Neutrophil (primary cell): ENCODE results near the gene PKP1.

Experiments used
- H3K27ac ChIP-seq: fragments of 200-600 bp; sonication (generic); 2 replicates; pipeline ENCODE4 v1.5.1; 2016; ENCODE audit warnings: mild to moderate bottlenecking, moderate library complexity
- H3K27me3 ChIP-seq: fragments of 200-600 bp; sonication (generic); 2 replicates; pipeline ENCODE4 v1.6.0; 2016; ENCODE audit warnings: mild to moderate bottlenecking
- H3K36me3 ChIP-seq: fragments of 200-600 bp; sonication (generic); 2 replicates; pipeline ENCODE4 v1.5.1; 2017
- H3K4me1 ChIP-seq, 2 experiments: fragments of 200-600 bp in 1 of 2; sonication (generic) in 1 of 2; 1 replicate in 1 of 2; 2 replicates in 1 of 2; pipeline versions ENCODE4 v1.5.1 to v1.6.1; 2013 to 2016; ENCODE audit warnings: low read depth in 1 of 2, low read length in 1 of 2, mild to moderate bottlenecking in 1 of 2, moderate library complexity in 1 of 2; ENCODE audit not compliant: control insufficient read depth in 1 of 2, insufficient read depth in 1 of 2
- H3K4me3 ChIP-seq, 2 experiments: fragments of 200-600 bp in 1 of 2; sonication (generic) in 1 of 2; 1 replicate in 1 of 2; 2 replicates in 1 of 2; pipeline ENCODE4 v1.5.1; 2013 to 2016; ENCODE audit warnings: low read depth in 1 of 2, low read length in 1 of 2, mild to moderate bottlenecking in 1 of 2, moderate library complexity in 1 of 2
- H3K9me3 ChIP-seq: fragments of 200-600 bp; sonication (generic); 2 replicates; pipeline ENCODE4 v1.5.1; 2016
- TF ChIP-seq, protein P1 (sequence below): fragments of 200-600 bp; sonication (generic); IDR thresholded peaks from 2 replicates; pipeline ENCODE4 v1.5.1; 2016; ENCODE audit warnings: antibody characterized with exemption

The PKP1 gene

GRCh38 chr1:201358596-201358995, 75.3 kb downstream of the PKP1 start:
- H3K27me3 ChIP-seq = peaks cover 12% of the 10 kb centered on the region

GRCh38 chr1:201359031-201359872, 75.9 kb downstream of the PKP1 start:
- Histone ChIP-seq H3K36me3 (no peaks in the 10 kb centered on the region), H3K9me3 (no peaks in the 10 kb centered on the region), H3K4me1 (no peaks in the 10 kb centered on the region), H3K27ac (no peak overlapping the region), H3K27me3 (peaks cover 13% of the 10 kb centered on the region), H3K4me3 (no peak overlapping the region)
- TF ChIP-seq, protein P1, sequence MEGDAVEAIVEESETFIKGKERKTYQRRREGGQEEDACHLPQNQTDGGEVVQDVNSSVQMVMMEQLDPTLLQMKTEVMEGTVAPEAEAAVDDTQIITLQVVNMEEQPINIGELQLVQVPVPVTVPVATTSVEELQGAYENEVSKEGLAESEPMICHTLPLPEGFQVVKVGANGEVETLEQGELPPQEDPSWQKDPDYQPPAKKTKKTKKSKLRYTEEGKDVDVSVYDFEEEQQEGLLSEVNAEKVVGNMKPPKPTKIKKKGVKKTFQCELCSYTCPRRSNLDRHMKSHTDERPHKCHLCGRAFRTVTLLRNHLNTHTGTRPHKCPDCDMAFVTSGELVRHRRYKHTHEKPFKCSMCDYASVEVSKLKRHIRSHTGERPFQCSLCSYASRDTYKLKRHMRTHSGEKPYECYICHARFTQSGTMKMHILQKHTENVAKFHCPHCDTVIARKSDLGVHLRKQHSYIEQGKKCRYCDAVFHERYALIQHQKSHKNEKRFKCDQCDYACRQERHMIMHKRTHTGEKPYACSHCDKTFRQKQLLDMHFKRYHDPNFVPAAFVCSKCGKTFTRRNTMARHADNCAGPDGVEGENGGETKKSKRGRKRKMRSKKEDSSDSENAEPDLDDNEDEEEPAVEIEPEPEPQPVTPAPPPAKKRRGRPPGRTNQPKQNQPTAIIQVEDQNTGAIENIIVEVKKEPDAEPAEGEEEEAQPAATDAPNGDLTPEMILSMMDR = no peak

More at GRCh38 chr1:201358596-201358995, 75.3 kb downstream of the PKP1 start:
- TF ChIP-seq, protein P1 = no peak
- Histone ChIP-seq H3K27ac (no peak overlapping the region), H3K4me1 (no peaks in the 10 kb centered on the region), H3K36me3 (no peaks in the 10 kb centered on the region), H3K4me3 (no peak overlapping the region), H3K9me3 (no peaks in the 10 kb centered on the region)

DNA sequence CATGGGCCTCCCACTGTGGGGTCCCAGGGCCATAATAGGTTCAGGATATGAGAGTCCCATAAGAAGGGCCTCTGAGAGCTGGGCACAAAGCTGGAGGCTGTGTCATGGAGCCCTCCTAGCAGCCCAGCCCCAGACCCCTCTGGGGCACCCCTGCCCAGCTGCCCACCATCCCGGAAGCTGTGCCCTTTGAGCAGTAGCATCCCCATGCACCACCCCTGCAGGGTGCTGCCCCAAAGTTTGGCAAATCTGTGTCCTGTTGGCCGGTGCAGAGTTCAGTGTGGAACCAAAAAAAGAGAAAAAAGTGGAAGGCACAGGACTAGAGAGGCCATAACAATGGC, 76.5 kb downstream of the PKP1 start:
- H3K27me3 ChIP-seq = peaks cover 13% of the 10 kb centered on the region
- TF ChIP-seq, protein P1 = no peak
- H3K4me1 ChIP-seq = no peaks in the 10 kb centered on the region

GRCh38 chr1:201360486-201360885, 77.2 kb downstream of the PKP1 start:
- H3K36me3 ChIP-seq = no peaks in the 10 kb centered on the region
- H3K27ac ChIP-seq = no peak overlapping the region
- TF ChIP-seq, protein P1 = no peak
- H3K27me3 ChIP-seq = peaks cover 13% of the 10 kb centered on the region
- no peaks in the 10 kb centered on the region for H3K9me3 ChIP-seq
- no peak overlapping the region for H3K4me3 ChIP-seq
- H3K4me1 ChIP-seq = no peaks in the 10 kb centered on the region

More for the DNA sequence above, 76.5 kb downstream of the PKP1 start:
- Histone ChIP-seq H3K27ac (no peak overlapping the region), H3K4me3 (no peak overlapping the region), H3K9me3 (no peaks in the 10 kb centered on the region), H3K36me3 (no peaks in the 10 kb centered on the region)

DNA sequence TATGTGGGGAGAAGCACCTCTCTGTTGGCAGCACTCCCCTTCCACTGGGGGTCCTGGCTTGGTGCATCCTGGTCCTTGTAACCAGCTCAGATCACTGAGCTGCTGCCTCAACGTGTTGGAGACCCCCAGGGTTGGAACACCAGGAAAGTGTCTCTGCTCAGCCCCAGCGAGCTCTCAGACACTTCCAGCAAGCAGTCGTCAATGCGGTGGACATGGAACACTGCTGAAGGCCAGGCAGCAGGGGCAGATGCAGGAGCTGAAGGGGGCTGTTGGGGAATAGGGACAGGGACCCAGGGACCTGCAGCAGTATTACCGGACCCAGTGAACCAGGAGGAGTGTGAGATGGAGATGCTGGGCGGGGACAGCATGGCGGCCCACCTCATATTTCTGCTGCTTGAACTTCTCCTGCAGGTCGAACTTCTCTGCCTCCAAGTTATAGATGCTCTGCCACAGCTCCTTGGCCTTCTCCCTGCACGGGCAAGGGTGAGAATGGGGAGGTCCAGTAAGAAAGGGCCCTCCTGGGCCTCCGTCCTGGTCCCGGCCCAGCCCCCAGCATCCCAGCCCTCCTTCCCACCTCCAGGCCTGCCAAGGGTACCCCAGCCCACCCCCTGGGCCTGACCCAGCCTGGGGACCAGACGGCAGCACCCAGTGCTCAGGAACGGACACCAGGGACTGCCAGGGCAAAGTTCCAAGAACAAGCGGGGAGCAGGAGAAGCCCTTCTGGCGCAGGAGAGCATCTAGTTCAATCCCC, 77.8 kb downstream of the PKP1 start:
- no peak overlapping the region for H3K27ac ChIP-seq
- H3K4me3 ChIP-seq = no peak overlapping the region
- no peaks in the 10 kb centered on the region for H3K9me3 ChIP-seq
- TF ChIP-seq, protein P1 = no peak
- H3K4me1 ChIP-seq = no peaks in the 10 kb centered on the region
- no peaks in the 10 kb centered on the region for H3K36me3 ChIP-seq
- H3K27me3 ChIP-seq = peaks cover 13% of the 10 kb centered on the region
